Activated naive CD8-positive, alpha-beta T cell (primary cell): Measurements from ENCODE around the gene GPRIN2.

Source experiments
- H3K27ac Mint-ChIP-seq: one replicate; pipeline ENCODE4 v1.8.0; 2021; ENCODE audit warnings: mixed read lengths
- H3K27me3 Mint-ChIP-seq: one replicate; pipeline ENCODE4 v1.8.0; 2021; ENCODE audit warnings: mixed read lengths
- H3K36me3 Mint-ChIP-seq: one replicate; pipeline ENCODE4 v1.8.0; 2021; ENCODE audit warnings: mixed read lengths
- H3K4me1 Mint-ChIP-seq: one replicate; pipeline ENCODE4 v1.8.0; 2021; ENCODE audit warnings: low read depth, mixed read lengths
- H3K4me3 Mint-ChIP-seq: one replicate; pipeline ENCODE4 v1.8.0; 2021; ENCODE audit warnings: mild to moderate bottlenecking, mixed read lengths
- H3K9me3 Mint-ChIP-seq: one replicate; pipeline ENCODE4 v1.8.0; 2021; ENCODE audit warnings: low read depth, mixed read lengths

The GPRIN2 gene

DNA sequence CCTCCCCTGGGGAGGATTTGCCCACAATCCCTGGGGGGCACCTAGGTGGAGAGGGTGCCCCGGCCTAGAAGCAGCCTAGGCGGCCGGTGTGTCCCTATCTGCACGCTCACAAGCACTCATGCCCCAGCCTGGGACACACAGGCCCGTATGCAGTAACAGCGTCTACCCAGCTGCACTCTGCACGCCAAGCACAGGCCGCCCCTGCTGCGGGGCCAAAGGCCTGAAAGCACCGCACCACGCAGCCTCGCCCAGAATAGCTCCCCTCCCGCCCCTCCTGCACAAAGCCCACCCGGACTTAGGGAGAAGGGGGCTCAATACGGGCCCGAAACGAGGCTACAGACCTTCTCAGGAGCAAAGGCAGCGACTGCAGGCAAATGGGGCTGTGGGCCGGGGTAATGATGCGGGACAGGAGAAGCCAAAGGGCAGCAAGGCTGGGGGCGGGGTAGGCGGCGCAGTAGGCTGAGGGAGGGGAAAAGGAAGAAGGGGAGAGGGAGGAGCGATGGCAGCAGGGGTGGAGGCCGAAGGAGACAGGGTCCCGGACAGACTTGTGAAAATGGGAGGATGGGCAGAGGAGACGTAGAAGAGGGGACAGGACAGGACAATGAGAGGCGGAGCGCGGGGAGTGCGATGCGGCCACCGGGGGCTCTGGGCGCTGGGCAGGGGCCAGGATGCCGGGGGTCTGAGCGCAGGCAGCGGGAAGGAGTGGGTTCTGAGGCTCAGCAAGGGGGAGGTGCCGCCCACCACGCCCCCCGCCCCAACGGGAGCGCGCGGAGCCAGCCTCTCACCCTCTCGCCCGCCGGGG lies 544 bp downstream of the GPRIN2 start:
- H3K4me3 Mint-ChIP-seq = peak overlapping the region; percentile 60
- peaks cover 3% of the 10 kb centered on the region for H3K27me3 Mint-ChIP-seq
- H3K36me3 Mint-ChIP-seq = no peaks in the 10 kb centered on the region

DNA sequence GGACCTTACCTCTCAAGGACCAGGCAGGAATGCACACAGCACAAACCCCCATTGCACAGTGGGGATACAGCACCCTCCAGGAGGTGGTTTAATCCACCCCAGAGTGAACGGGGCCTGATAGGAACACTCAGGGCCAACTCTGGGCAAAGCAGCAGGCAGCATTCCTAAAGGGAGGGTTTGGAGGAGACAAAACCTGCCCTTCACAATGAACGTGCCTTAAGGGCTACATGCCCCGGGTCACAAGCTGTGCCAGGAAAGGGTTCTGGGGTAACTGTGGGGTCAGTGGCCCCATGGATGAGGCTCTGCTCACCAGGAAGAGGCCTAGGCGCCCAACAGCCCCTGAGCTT lies 1.1 kb downstream of the GPRIN2 start:
- Mint-ChIP-seq H3K27me3 (peaks cover 3% of the 10 kb centered on the region), H3K4me1 (peaks cover 5% of the 10 kb centered on the region), H3K36me3 (no peaks in the 10 kb centered on the region), H3K4me3 (no peak overlapping the region), H3K9me3 (no peaks in the 10 kb centered on the region), H3K27ac (no peak overlapping the region)

More for the DNA sequence above, 544 bp downstream of the GPRIN2 start:
- H3K9me3 Mint-ChIP-seq = no peaks in the 10 kb centered on the region
- peaks cover 5% of the 10 kb centered on the region for H3K4me1 Mint-ChIP-seq
- no peak overlapping the region for H3K27ac Mint-ChIP-seq

DNA sequence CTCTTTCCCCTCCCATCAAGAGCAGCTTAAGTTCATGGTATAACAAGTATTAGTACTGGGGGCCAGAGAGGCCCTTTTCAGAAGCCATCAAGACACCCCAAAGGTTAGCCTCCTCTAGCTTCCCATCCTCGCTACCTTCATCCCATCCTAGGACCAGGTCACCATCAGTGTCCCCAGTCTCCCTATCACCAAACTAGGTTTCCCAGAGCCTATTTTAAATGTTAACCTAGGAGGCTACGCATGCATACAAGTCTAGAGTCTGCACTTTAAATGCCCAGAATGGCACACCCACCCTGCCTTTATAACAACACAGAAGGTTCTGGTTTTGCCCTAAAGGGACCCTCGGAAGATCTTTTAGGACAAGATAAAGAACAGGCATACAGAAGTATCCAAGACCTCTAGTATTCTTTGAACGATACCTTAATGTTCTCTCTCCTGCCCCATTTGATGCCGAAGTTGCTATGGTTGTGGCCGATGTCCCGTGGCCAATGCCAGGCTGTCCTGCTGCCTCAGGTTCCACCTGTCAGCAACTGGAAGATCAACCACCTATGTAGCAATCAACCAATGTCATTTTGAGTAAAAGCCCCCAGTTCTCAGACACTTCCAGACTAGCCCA lies 2.2 kb downstream of the GPRIN2 start:
- no peak overlapping the region for H3K27ac Mint-ChIP-seq
- peaks cover 3% of the 10 kb centered on the region for H3K27me3 Mint-ChIP-seq
- H3K36me3 Mint-ChIP-seq = no peaks in the 10 kb centered on the region
- H3K4me1 Mint-ChIP-seq = peaks cover 5% of the 10 kb centered on the region
- no peak overlapping the region for H3K4me3 Mint-ChIP-seq
- H3K9me3 Mint-ChIP-seq = no peaks in the 10 kb centered on the region

DNA sequence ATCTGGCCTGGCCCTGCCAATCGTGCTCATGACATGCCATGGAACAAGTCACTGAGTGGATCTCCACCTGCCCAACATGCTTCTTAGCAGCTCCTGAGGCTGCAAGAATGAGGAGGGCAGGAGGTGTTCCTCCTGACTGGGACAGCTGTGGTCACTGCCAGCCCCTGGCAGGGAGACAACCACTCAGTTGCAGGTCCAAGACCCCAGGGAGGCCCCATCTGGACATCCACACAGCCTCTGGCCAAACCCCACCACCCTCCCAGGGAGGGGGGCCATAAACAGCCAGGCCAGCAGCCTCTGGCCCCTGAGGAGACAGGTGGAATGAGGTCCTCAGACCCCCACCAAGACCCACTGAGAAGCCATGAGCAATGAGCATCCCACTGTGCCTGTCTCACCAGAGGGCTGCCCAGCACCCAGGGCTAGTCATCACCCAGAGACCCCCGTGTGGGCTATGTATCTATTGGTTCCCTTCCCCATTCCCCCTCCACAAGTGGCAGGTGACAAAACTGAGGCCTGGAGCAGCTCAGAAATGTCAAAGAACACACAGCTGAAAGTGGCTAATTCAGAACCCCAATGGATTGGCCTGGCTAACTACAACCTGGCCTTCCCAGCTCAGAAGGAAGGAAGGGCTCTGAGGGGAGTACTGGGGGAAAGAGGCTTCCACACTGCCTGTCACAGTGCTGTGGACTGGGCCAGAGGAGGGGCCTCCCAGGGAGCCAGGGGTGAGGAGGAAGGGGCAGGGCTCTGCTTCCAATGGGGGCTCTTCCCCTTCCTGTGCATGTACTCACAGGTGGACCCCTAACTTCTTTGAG lies 3.0 kb downstream of the GPRIN2 start:
- Mint-ChIP-seq H3K4me3 (no peak overlapping the region), H3K36me3 (no peaks in the 10 kb centered on the region), H3K27me3 (peaks cover 3% of the 10 kb centered on the region), H3K9me3 (no peaks in the 10 kb centered on the region), H3K4me1 (peaks cover 5% of the 10 kb centered on the region), H3K27ac (no peak overlapping the region)

DNA sequence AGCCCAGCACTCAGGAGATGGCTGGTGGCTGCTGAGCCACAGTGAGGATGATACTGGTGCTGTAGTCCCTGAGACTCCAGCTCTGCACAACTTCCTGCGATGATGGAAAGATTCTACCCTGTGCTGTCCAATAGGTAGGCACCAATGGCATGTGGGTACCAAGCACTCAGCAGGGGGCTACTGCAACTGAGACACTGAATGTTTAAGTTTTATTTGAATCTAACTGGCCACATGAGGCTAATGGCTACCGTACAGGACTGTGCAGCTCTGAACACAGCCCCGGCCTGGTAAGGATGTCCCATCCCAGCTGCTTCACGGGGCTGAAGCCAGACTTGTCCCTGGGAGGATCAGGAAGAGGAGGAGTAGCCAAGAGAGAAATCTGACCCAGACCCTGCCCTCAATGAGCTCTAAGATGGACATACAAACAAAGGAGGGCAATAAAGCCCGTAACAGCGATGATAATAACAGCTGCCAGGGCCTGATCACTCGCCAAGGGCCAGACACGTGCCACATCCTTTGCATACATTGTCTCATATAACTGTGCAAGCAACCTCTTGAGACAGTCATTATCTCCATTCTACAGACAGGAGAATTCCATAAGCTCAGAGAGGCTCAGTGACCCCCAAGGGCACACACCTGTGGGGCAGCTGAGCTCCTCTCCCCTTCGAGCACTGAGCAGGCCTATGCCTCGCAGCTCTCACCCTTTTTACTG lies 3.8 kb downstream of the GPRIN2 start:
- Mint-ChIP-seq H3K4me1 (peaks cover 5% of the 10 kb centered on the region), H3K36me3 (no peaks in the 10 kb centered on the region), H3K9me3 (no peaks in the 10 kb centered on the region), H3K27ac (no peak overlapping the region), H3K27me3 (peaks cover 3% of the 10 kb centered on the region), H3K4me3 (no peak overlapping the region)

DNA sequence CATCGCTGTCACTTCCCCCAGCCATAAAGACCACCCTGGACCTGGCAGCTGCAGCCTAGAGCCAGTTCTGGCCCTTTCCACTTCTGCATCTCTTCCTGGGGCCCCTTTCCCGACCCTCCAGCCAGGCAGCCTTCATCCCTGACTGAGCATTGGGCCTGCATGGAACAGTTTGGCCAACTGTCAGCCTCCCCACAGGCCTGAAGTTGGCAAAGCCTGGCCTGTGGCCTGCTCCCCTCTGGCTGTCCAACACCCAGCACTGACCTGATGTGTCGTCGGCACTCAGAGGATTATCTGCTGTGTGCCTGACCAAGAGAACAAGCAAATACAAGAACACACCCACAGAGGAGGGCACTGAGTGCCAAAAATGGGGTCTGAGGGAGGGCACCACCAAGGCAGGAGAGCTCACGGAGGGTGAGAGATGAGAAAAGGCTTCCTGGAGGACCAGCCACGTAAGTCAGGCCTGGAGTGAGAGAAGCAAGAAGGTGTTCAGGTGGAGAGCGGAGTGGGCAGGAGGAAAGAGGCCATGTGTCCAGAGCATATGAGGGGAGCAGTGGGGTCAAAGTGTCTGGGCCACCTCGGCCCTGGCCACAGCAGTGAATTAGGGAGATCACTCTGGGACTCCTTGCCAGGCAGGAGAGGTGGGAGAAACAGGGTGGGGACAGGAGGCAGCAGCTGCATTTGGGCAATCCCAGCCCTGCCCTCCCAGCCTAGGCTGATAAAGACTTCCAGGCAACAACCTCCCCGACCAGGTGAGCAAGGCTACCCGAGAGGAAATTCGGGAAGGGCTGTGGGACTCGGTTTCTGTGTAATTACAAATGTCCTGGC lies 4.5 kb downstream of the GPRIN2 start:
- Mint-ChIP-seq H3K36me3 (no peaks in the 10 kb centered on the region), H3K4me3 (no peak overlapping the region), H3K9me3 (no peaks in the 10 kb centered on the region), H3K27me3 (peaks cover under 1% of the 10 kb centered on the region), H3K27ac (no peak overlapping the region), H3K4me1 (peaks cover under 1% of the 10 kb centered on the region)

DNA sequence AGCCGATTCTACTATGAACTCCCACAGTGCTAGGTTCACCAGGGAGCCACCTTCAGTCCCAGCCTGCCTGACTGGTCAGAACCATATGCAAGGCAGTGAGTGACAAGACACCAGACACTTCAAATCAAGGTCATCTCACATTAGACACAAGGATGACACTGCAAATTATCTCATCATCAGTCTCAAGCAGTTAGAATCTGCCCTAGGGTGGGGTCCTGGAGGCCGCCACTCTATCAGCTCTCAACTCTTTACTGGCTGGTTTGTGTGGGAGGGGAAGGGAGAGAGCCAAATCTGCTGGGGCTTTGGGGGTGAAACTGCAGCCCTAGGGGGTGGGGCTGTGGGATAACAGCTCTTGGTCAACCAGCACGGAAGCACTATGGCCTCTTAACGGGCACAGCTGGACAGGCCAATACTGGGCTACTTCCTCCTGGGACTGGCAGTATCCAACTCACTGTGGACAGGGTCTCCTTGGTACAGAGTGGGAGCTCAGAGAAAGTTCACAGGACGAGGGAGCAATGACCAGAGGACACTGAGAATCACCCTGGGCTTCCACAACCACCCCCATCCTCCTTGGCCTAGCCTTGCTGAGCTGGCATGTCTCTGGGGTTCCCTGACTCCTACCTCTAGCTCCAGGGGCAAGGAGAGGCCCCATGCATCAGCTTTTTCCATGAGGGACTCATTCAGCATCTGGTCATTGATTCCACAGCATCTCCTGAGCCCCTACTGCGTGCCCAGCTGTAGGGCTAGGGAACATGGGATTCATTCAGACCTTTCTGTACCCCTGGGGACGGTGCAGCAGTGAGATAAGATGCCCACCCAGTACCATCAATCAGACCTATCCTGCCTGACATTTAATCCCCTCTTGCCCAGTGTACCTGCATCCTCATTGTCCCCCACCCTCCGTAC lies 5.4 kb downstream of the GPRIN2 start:
- Mint-ChIP-seq H3K27ac (no peak overlapping the region), H3K27me3 (no peaks in the 10 kb centered on the region), H3K4me3 (no peak overlapping the region), H3K36me3 (no peaks in the 10 kb centered on the region), H3K4me1 (no peaks in the 10 kb centered on the region), H3K9me3 (no peaks in the 10 kb centered on the region)

DNA sequence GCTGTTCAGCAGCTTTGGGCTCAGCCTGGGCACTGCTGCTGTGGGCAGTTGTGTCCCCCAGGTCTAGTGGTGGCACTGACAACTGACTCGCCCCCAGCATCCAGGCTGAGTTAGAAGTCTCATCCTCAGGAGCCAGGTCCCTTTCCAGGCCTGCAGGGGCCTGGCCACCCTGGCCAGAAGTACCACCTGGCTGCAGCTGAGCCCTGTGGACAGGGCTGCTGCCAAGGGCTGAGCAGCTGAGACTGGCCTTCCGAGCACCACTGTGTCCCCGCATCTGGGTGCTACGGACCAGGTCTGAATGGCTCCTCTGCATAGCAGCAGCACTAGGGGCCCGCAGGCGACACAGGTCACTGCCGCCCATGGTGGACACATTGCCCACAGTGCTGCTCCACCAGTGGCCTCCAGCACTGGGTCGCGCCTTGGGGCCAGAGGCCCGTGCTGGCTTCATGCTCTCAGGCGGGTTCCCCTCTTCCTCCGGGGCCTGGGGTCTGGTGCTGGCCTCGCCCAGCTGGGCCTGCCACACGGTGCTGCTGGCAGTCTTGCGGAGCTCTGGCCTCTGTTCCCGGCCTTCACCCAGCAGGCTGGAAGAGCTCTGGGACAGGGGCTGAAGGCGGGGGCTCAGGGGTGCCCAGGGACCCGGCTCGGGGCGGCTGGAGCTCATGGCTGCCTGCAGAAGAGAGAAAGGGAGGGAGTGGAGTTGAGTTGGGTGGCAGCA lies 6.2 kb downstream of the GPRIN2 start:
- Mint-ChIP-seq H3K9me3 (no peaks in the 10 kb centered on the region), H3K4me1 (no peaks in the 10 kb centered on the region), H3K4me3 (no peak overlapping the region), H3K36me3 (no peaks in the 10 kb centered on the region), H3K27ac (no peak overlapping the region), H3K27me3 (no peaks in the 10 kb centered on the region)

DNA sequence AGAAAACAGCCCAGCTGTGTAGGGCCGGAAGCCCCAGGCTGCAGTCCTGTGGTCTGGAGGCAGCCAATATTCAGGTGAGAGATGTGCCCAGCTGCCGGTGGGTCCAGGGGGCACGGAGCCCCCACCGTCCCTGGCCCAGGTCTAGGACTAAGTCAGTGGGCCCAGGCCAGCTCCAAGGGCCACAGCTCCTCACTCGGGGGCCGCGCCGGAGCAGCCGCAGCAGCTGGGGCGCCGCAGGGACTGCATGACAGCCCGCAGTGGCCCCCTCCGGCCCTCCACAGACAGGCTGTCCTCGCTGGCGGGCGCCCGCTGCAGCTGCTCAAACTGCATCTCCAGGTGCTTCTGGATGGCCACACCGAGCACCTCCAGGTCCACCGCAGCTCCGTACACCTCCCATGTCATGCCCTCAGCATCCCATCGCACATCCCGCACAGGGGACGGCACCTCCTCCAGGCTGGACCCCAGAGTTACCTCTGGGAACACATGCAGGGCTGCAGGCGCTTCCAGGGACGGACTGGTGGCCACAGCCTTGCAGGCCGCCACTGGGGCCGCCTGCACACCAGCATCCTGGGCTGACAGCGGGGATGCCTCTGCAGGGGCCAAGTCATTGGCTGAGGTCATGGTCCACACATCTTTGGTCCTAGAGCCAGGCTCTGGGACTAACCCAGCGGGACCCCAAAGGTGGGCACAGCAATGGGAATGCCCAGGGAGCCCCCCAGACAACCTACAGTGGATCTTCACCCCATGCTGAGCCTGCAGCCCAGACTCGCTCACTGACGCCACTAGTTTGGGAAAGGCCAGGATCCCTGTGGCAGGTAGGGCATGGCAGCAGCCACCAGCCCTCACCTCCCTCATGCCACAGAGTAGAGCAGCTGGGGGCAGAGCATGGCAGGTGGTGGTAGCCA lies 7.0 kb downstream of the GPRIN2 start:
- Mint-ChIP-seq H3K9me3 (no peaks in the 10 kb centered on the region), H3K4me1 (no peaks in the 10 kb centered on the region), H3K27ac (no peak overlapping the region), H3K4me3 (no peak overlapping the region), H3K27me3 (no peaks in the 10 kb centered on the region), H3K36me3 (no peaks in the 10 kb centered on the region)

DNA sequence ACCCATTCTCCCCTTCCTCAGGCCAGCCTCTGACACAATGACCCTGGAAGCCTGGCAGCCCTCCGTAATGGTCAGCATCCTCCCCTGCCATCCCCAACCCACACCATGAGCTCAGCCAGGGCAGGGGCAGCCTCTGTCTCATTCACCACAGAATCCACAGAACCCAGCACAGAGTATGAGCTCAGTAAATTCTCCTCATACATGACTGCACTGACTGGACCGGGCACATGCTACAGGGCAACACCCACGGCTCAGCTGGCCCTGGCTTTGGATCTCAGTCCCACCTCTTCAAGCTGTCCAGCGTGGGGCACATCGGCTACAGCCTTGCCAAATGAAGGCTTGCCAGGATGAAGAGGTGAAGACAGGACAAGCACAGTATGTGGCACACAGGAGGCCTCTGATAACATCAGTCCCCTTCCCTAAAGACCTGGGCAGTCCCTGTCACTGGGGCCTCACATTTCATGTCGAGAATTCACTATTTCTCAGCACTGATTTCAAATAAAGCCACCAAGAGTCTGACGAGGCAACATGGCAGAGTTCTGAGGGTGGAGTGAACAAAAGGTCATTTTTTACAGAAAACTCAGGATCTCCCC lies 7.9 kb downstream of the GPRIN2 start:
- Mint-ChIP-seq H3K36me3 (no peaks in the 10 kb centered on the region), H3K27ac (no peak overlapping the region), H3K4me1 (no peaks in the 10 kb centered on the region), H3K4me3 (no peak overlapping the region), H3K27me3 (peaks cover 2% of the 10 kb centered on the region), H3K9me3 (no peaks in the 10 kb centered on the region)

DNA sequence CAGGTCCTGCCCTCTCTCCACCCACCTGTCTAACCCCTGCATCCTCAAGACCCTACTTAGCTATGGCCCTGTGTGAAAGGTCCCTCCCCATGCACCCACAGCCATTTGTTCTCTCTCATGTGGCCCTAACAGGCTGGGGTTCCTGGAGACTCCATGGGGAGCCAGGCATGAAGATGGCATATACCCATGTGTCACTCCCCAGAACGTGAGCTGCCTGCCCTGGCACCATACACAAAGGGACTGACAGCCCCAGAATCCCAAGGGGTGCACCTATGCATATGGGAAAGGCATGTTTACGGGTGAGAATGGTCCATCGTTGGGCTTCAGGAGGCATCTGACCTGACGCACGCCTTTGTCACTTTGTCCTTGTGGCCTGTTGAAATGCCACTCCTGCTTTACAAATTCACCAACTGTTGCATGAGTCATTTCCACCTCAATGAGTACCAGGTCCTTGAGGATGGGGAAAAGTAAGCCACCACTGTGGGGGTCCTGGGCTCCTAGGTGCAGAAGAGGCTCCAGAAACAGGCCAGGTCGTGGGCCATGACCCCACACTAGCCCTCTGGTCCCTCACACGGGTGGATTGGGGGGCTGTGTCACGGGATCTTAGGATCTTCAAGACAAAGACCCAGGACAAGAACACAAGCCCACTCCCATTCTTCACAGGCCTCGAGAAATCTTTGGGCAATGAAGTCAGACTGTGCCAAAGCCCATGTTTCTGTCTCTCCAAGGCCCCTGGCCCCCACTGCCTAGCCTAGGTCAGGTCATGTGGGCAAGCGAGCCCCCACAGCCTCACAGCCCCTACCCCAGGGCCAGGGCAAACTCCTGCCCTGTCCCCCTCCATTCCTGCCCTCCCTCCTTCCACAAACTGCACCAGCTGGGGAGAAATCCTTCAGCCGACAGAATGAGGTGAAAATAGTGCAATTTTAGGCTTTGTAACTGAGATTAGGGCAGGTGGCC lies 8.6 kb downstream of the GPRIN2 start:
- no peak overlapping the region for H3K4me3 Mint-ChIP-seq
- peaks cover 8% of the 10 kb centered on the region for H3K27me3 Mint-ChIP-seq
- no peaks in the 10 kb centered on the region for H3K9me3 Mint-ChIP-seq
- no peak overlapping the region for H3K27ac Mint-ChIP-seq
- peaks cover 2% of the 10 kb centered on the region for H3K4me1 Mint-ChIP-seq
- H3K36me3 Mint-ChIP-seq = no peaks in the 10 kb centered on the region
